ENCODE measurements around the gene STARD8.

GRCh38 chrX:68690936-68691501 lies 43.6 kb downstream of the STARD8 start:
- TF ChIP-seq, protein P1, sequence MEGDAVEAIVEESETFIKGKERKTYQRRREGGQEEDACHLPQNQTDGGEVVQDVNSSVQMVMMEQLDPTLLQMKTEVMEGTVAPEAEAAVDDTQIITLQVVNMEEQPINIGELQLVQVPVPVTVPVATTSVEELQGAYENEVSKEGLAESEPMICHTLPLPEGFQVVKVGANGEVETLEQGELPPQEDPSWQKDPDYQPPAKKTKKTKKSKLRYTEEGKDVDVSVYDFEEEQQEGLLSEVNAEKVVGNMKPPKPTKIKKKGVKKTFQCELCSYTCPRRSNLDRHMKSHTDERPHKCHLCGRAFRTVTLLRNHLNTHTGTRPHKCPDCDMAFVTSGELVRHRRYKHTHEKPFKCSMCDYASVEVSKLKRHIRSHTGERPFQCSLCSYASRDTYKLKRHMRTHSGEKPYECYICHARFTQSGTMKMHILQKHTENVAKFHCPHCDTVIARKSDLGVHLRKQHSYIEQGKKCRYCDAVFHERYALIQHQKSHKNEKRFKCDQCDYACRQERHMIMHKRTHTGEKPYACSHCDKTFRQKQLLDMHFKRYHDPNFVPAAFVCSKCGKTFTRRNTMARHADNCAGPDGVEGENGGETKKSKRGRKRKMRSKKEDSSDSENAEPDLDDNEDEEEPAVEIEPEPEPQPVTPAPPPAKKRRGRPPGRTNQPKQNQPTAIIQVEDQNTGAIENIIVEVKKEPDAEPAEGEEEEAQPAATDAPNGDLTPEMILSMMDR (IDR thresholded peaks at IDR 0.05), result no peak
- TF ChIP-seq EZH2 (IDR thresholded peaks at IDR 0.05; ENCODE audit: borderline replicate concordance, insufficient read depth, low read depth, low read length, poor library complexity, severe bottlenecking), result no peak

Measured in B cell (primary cell).